GM06990 (cell line): ENCODE results near the gene SPINK4.

Experiments used
- DNase-seq: peaks from one replicate; pipeline ENCODE4 v3.0.0-alpha.2; 2011; ENCODE audit not compliant: insufficient read length; ENCODE audit errors: extremely low read depth
- H3K27me3 ChIP-seq: replicated peaks from 2 replicates; pipeline ENCODE4 v1.6.0; 2011; ENCODE audit warnings: low read length; ENCODE audit not compliant: control insufficient read depth, insufficient read depth
- H3K36me3 ChIP-seq: 2 replicates; pipeline ENCODE4 v1.5.1; 2011; ENCODE audit warnings: low read length; ENCODE audit not compliant: control insufficient read depth, insufficient read depth
- H3K4me3 ChIP-seq: replicated peaks from 2 replicates; pipeline ENCODE4 v1.5.1; 2011; ENCODE audit warnings: low read depth, mild to moderate bottlenecking, control low read depth, low read length
- CTCF ChIP-seq: IDR thresholded peaks from 2 replicates; pipeline ENCODE4 v1.5.1; 2011; ENCODE audit warnings: low read length, control low read depth, mild to moderate bottlenecking, inconsistent platforms; ENCODE audit not compliant: insufficient read depth, poor library complexity, severe bottlenecking

The SPINK4 gene

GRCh38 chr9:33239921-33240320 is at the start of gene SPINK4:
Gene SPINK4, plus strand, starts transcription at chr9:33240167. Its CDS starts 42 bp downstream, at chr9:33240209.
- no peak for DNase-seq
- no peaks in the 10 kb centered on the region for H3K36me3 ChIP-seq
- no peaks in the 10 kb centered on the region; the same call in 1 of the 2 replicates for H3K27me3 ChIP-seq
- H3K4me3 ChIP-seq: no peak within 1 kb of the TSS
- TF ChIP-seq CTCF: no peak

GRCh38 chr9:33192493-33193255 is 47.3 kb upstream of the SPINK4 start:
- no peak for DNase-seq
- Histone ChIP-seq H3K27me3 (no peaks in the 10 kb centered on the region), H3K4me3 (no peak overlapping the region), H3K36me3 (no peaks in the 10 kb centered on the region)
- TF ChIP-seq CTCF: no peak

- DNase-seq: no peak
- no peaks in the 10 kb centered on the region for H3K36me3 ChIP-seq
- no peak overlapping the region for H3K4me3 ChIP-seq
- H3K27me3 ChIP-seq: no peaks in the 10 kb centered on the region
- no peak for TF ChIP-seq CTCF
Observed at GRCh38 chr9:33193818-33194217, 46.1 kb upstream of the SPINK4 start.

GRCh38 chr9:33196736-33197135 is 43.2 kb upstream of the SPINK4 start:
- H3K36me3 ChIP-seq: no peaks in the 10 kb centered on the region
- H3K27me3 ChIP-seq: no peaks in the 10 kb centered on the region
- no peak for TF ChIP-seq CTCF
- DNase-seq: no peak
- no peak overlapping the region for H3K4me3 ChIP-seq

- Histone ChIP-seq H3K36me3 (no peaks in the 10 kb centered on the region), H3K27me3 (no peaks in the 10 kb centered on the region), H3K4me3 (no peak overlapping the region)
- TF ChIP-seq CTCF: no peak
- DNase-seq: no peak
Observed at GRCh38 chr9:33197279-33198152, 42.5 kb upstream of the SPINK4 start.
